HG03159 (cell line): ENCODE measurements around the gene PTP4A1.

Experiments
- ATAC-seq: cut with Tn5 transposase; IDR thresholded peaks from one replicate; pipeline ENCODE4 v1.9.1; 2021; ENCODE audit warnings: mild to moderate bottlenecking, moderate library complexity; ENCODE audit not compliant: unreplicated experiment

The PTP4A1 gene

GRCh38 chr6:63554782-63555181 lies 17.5 kb upstream of the PTP4A1 start:
- ATAC-seq = no peak

- no peak for ATAC-seq
These were observed 15.9 kb upstream of the PTP4A1 start for GRCh38 chr6:63556369-63556768.

GRCh38 chr6:63558278-63558677 lies 14.0 kb upstream of the PTP4A1 start:
- ATAC-seq = no peak

GRCh38 chr6:63560801-63561287 lies 11.4 kb upstream of the PTP4A1 start:
- no peak for ATAC-seq

- ATAC-seq = no peak
These were observed 11.0 kb upstream of the PTP4A1 start for GRCh38 chr6:63561288-63561687.

- no peak for ATAC-seq
These were observed 9.0 kb upstream of the PTP4A1 start for GRCh38 chr6:63563235-63563634.

- ATAC-seq = no peak
These were observed 7.1 kb upstream of the PTP4A1 start for GRCh38 chr6:63565058-63565726.

GRCh38 chr6:63565727-63566596 lies 6.3 kb upstream of the PTP4A1 start:
- ATAC-seq = no peak

GRCh38 chr6:63567966-63568365 lies 4.3 kb upstream of the PTP4A1 start:
- ATAC-seq = no peak

- ATAC-seq = peak; percentile 3
These were observed 778 bp upstream of the PTP4A1 start for GRCh38 chr6:63571361-63572043.

- ATAC-seq = peak; percentile 4
These were observed 431 bp downstream of the PTP4A1 start for GRCh38 chr6:63572747-63573075.

- peak; percentile 35 for ATAC-seq
These were observed 1.0 kb downstream of the PTP4A1 start for GRCh38 chr6:63573076-63573898.

GRCh38 chr6:63573899-63574553 lies 1.7 kb downstream of the PTP4A1 start:
- no peak for ATAC-seq

GRCh38 chr6:63574554-63574900 lies 2.2 kb downstream of the PTP4A1 start:
- no peak for ATAC-seq

- ATAC-seq = no peak
These were observed 4.0 kb downstream of the PTP4A1 start for GRCh38 chr6:63576147-63576772.

GRCh38 chr6:63576985-63577712 lies 4.9 kb downstream of the PTP4A1 start:
- ATAC-seq = no peak

- no peak for ATAC-seq
These were observed 6.5 kb downstream of the PTP4A1 start for GRCh38 chr6:63578757-63579156.

GRCh38 chr6:63579937-63580703 lies 7.8 kb downstream of the PTP4A1 start:
- no peak for ATAC-seq

GRCh38 chr6:63580704-63580961 lies 8.4 kb downstream of the PTP4A1 start:
- ATAC-seq = no peak
